Glomerular visceral epithelial cell (primary cell): Measurements from ENCODE around the gene ZBTB9.

Source experiments
- DNase-seq: peaks from one replicate; pipeline ENCODE4 v3.0.0-alpha.2; 2016; ENCODE audit errors: extremely low spot score

The ZBTB9 gene

GRCh38 chr6:33419580-33420490, 34.5 kb upstream of the ZBTB9 start, which contains the start of gene SYNGAP1:
SYNGAP1 (plus strand) TSS chr6:33420065; CDS start chr6:33420265, 200 bp downstream.
- DNase-seq = peak; percentile 32

DNA sequence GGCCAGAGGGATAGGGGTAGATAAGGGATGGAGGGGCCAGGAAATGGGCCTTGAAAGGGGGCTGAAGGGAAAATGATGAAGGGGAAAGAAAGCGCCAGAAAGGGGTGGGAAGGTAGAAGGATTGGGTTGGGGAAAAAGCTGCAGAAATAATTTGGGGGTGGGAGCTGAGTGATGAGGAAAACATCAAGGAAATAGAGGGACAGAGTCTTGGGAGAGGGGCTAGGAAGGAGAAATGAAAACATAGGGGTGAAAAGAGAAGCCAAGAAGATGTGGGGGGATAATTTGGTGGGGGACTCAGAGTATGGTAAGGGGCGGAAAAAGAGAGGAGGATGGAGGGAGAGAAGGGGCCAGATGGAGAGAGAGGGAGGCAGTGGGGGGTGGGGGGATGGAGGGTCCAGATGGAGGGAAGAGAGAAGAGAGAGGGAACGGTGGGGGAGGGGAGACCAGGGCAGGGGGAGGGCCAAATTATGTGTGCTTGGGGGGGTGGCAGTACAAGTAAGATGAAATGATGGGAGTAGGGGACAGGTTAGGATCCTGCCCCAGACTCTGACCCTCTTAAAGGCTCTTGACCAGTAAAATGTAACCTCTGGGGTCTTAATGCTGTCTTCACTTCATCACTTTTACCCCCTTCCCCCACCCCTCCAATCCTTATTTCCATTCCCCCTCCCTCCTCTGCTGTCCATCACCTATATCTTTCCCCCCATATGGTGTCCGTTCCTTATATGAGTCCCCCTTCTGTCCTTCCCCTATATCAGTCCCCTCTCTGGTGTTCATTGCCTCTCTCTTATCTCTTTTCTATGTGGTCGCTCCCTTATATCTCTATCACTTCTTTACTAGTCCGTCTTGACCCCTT, 33.7 kb upstream of the ZBTB9 start:
- DNase-seq = no peak

DNA sequence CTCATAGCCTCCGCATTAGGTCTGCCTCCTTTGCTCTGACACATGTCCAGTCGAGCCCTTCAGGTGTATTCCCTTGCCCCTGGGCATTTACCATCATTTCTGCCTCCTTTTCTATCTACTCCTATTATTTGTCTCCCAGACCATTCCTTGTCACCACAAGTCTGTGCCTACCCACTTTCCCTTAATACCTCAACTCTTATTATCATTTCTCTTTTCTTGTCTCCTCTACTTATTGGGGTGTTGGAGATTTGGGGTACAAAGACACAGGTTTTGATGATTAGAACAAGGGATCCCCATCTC, 33.1 kb upstream of the ZBTB9 start:
- no peak for DNase-seq

DNA sequence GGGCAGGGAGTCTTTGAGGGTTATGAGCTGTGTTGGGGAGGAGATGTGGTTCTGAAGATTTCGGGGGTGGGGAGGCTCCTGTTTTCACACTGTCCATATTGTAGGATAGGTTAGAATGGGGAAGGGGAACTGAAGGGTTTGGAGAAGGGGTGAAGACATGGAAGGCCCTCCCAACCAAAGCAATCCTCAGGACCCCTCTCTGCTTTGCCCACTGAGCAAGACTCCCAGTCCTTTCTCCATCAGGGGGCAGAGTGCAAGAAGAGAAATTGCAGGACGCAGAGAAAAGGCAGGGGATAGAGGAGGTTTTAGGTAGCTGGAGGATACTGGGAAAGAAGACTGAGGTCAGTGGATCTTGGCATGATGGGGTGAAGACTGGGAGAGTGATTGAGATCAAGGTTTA, 30.6 kb upstream of the ZBTB9 start:
- DNase-seq = no peak

- no peak for DNase-seq
Measured at GRCh38 chr6:33424855-33425667, 29.3 kb upstream of the ZBTB9 start.

DNA sequence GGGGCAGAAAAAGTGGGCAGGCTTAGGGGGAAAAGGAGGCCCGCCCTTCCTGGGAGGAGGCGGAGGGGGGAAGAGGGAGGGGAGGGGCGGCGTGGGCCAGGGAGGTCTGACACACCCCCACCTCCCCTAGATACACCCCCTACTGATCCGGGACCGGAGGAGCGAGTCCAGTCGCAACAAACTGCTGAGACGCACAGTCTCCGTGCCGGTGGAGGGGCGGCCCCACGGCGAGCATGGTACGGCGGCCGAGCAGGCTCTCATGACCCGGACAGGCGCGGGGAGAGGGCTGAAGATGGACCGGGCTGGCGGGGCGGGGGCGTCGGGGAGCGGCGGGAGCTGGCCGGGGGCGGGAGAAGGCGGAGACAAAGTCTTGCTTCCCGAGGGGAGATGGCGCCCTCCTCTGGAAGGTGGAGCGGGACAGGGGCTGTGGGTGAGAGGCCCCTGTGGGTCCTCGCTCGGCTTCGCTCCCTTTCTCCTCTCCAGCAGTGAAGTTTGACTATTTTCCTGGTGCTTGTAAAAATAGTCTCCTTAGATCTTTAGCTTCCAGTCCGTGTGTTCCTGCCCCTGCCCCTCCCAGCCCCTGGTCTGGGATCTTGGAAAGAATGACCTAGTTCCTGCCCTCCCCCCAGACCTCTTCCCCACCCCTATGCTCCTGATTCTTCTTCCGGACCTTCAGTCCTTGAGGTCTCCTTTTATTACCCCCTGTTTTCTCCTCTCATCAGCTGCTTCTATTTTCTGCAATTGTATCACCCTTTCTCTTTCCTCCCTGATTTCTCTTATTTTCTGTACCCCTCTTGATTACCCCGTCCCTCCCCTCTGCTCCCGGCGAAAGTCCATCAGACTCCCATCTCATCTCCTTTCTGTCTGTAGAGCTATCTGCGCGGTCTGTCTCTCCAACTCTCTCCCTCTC, 28.5 kb upstream of the ZBTB9 start:
- DNase-seq = peak; percentile 90

- no peak for DNase-seq
Measured at GRCh38 chr6:33426590-33427511, 27.5 kb upstream of the ZBTB9 start.

DNA sequence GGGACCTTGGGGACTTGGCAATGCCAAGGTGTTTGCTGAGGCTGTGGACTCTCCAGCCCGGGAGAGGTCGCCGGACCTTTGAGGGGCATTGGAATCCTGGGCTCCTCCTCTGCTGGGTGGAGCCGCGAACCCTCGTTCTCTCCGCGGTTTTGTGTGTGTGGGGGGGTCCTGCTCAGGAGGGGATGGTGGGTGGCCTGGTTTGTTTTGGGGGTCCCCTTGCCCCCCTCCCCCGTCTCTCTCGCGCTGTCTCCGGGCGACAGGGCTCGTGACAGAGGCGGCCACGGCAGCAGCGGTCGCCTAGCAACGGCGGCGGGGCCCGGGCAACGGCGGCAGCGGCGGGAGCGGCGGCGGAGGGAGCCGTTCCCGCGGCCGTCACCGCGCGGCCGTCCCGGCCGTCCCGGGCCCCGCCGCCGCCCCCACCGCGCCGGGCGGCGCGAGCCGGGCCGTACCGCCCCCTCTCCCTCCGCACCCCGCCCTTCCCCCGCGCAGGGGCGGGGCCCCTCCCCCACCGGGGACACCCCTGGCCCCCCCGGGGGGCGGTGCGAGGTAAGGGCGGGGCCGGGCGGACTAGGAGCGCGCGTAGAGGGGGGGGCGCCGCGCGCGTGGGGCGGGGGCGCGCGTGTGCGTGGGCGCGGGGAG, 26.7 kb upstream of the ZBTB9 start:
- DNase-seq = peak; percentile 30

DNA sequence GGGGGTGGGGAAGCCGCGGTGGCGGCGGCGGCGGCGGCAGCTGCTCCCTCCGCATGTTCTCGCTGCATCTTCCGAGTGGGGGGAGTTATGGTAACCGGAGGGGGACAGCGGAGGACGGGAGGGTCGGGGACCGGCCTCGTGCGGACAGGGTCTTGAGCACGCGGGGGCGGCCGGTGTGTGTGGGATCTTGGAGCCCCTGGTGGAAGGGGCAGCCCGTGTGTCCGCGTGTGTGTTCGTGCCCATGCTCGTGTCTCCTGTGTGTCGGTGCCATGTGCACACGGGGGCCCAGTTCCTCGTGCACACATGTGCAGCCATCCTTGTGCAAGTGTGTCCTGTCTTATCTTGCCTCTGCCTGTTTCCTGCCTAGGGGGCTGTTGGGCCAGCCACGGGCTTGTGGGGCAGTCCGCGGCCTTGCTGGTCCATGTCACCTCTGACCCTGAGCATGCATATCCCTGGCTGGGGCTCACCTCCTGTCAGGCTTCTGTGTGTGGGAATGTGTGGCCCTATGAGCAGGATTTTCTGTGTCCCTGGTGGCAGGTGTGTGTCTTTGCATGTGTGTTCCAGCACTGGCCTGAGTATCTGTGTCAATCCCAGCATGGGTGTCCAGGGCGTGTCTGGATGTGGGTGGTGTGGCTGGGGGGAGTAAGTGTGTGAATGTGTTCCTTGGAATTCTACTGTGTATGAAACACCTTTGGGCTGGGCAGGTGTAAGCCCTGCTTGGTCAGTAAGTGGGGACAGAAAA, 26.0 kb upstream of the ZBTB9 start:
- DNase-seq = peak; percentile 39

GRCh38 chr6:33428966-33429749, 25.2 kb upstream of the ZBTB9 start:
- DNase-seq = no peak

DNA sequence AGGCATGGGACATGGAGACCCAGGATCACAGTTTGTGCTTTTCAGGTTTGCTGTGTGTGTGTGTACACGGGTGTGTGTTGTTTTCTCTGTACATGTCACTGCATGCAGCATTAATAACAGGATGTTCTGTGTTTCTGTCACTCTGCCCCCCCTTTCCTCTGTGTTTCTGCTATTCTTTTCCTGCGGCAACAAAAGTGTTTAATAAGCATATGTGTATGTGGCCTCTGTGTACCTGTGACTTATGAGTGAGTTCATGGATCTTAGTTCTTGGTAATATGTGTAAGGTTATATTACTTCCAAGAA, 24.7 kb upstream of the ZBTB9 start:
- DNase-seq = no peak

DNA sequence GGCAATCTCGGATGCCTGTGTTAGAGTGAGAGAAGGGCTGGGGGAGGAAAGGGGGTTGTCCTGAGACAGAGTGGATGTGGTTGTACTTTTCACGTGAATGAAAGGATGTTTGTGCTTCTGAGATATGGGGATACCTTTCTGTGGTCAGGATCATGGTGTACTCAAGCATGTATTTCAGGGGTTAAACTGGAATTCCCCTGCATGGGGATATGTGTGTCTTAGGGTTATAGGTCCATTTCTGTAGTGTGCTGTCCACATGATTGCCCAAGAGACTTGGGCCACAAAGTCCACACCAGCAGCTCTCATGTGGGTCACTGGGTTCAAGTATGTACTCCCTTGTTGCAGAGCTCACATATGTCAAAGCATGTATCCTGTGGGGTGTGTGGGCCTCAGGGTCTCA, 24.0 kb upstream of the ZBTB9 start:
- no peak for DNase-seq

DNA sequence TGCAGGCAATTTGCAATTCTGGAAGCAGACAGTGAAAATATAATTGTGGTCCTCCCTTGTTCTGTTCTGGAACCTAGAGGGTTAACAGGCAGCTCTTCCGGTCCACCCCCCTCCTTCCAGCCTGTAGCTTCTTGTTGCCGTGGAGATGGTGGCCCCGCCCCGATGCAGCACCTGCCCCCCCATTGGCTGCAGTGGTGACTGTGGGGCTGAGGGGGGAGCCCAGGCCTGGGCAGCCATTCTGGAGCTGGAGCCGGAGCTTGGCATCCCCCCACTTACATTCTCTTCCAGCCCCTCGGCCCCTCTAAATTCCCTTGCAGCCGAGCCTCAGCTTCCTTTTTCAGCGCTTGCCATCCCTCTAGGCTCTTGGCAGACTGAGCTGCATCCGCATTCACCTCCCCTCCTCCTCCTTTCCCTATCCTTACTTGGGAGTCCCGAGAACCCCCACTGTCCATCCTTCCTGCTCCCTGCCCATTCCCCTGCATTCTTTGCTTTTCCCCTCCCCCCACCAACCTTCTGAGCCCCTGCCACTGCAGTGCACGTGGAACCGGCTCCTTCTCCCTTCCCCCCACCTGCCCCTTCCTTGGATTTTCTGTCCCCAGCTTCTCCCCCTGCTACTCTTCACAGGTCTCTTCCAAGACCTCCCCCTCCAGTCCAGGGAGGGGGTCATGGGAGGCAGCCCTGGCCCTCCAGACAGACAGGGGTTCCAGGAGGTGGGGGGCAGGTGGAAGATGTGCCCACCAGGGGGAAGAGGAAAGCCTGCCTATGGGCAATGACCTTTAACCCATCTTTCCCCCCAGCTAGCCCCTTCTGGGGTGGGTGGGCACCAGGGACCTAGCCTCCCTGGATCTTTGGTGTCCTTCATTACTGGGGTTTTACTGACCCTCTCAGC, 23.1 kb upstream of the ZBTB9 start:
- peak; percentile 55 for DNase-seq

DNA sequence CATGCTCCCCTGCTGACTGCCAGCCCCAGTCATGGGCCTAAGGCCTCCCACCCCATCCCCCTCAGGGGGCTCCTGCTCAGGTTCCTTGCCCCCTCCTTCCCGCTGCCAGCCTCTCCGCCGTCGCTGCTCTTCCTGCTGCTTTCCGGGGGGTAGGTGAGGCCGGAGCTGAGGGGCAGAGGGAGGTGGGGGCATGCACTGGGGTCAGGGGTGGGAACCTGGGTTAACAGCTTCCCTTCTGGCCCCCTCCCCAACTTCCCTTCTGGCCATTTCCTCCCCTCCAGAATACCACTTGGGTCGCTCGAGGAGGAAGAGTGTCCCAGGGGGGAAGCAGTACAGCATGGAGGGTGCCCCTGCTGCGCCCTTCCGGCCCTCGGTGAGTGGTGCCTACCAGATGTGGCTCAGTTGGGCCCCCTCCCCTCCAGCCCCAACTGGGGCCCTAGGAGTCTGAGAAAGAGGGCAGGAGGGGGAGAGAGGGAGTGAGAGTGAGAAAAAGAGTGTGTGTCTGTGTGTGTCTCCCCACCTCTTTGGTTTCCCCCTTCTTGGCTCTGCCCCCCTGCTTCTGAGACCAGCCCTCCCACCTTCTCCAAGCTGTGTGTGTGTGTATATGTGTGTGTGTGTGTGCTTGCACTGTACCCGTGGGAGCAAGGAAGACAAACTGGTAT, 22.4 kb upstream of the ZBTB9 start:
- no peak for DNase-seq

DNA sequence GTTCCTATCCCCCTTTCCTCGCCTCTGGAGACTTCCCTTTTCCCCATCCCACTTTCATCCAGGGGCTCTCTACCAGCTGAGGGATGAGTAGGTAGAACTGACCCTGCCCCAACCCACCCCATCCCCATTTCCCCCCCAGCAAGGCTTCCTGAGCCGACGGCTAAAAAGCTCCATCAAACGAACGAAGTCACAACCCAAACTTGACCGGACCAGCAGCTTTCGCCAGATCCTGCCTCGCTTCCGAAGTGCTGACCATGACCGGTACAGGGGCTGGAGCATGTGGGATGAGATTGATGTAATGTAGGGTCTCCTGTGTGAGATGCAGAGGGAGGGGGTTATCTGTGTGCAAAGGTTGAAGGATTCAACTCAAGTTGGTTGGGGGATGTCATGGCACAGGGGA, 21.8 kb upstream of the ZBTB9 start:
- no peak for DNase-seq

- no peak for DNase-seq
Measured at GRCh38 chr6:33433001-33433543, 21.3 kb upstream of the ZBTB9 start.
